HUES48 (cell line): ENCODE measurements around the gene DCAKD.
"Not testable (repeated sequence)": the region's sequence is repeated elsewhere in the genome, so short reads cannot be mapped to it uniquely, and the experiment has no call there.

Source experiments
- H3K27ac ChIP-seq: one replicate; pipeline ENCODE4 v1.7.0; 2013; ENCODE audit warnings: low read depth, low read length, inconsistent platforms
- H3K27me3 ChIP-seq: 2 replicates; pipeline ENCODE4 v1.6.1; 2013; ENCODE audit warnings: mild to moderate bottlenecking, low read length; ENCODE audit not compliant: control insufficient read depth, insufficient read depth
- H3K36me3 ChIP-seq: 2 replicates; pipeline ENCODE4 v1.6.1; 2013; ENCODE audit warnings: low read length; ENCODE audit not compliant: control insufficient read depth, insufficient read depth
- H3K4me1 ChIP-seq: 2 replicates; pipeline ENCODE4 v1.6.1; 2013; ENCODE audit warnings: mild to moderate bottlenecking, low read length; ENCODE audit not compliant: control insufficient read depth, insufficient read depth
- H3K4me3 ChIP-seq: 2 replicates; pipeline ENCODE4 v1.5.1; 2013; ENCODE audit warnings: mild to moderate bottlenecking, low read depth, low read length
- H3K9ac ChIP-seq: 2 replicates; pipeline ENCODE4 v1.6.1; 2013; ENCODE audit warnings: mild to moderate bottlenecking, low read depth, low read length, moderate library complexity
- H3K9me3 ChIP-seq: 2 replicates; pipeline ENCODE4 v1.6.1; 2013; ENCODE audit warnings: low read length; ENCODE audit not compliant: control insufficient read depth, insufficient read depth

The DCAKD gene

DNA sequence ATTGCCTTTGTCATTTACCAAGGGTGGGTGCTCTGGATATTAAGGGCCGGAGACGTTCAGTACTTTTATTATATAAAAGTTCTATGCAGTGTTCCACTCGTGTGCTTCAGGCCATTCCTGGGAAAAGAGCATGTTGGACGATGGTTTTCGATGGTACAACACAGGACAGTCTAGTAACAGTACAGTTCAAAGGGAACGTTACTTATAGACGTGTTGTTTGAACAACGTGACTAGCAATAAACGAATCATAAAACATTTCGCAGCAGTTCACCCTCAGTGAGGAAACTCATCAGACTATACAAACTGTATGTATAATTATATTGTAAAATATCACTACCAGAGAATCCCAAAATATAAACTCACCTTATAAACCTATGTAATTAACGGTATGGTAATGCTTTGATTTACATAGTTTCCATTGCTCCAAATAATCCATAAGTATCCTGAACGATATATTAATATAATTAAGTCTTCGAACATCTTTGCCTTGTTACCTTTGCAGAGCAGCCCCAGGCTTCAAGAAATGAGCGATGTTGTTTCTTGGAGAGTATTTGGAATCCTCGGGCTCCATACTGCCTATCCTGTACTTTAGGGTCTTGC, 10.3 kb upstream of the DCAKD start:
- H3K27me3 ChIP-seq = no peaks in the 10 kb centered on the region
- peak overlapping the region; percentile 89 for H3K4me3 ChIP-seq
- 0 out of 2 replicates have a peak, but pooled peaks cover 8% of the 10 kb centered on the region for H3K4me1 ChIP-seq
- H3K9ac ChIP-seq = peak overlapping the region; percentile 97
- peak overlapping the region; percentile 96 for H3K27ac ChIP-seq
- H3K9me3 ChIP-seq = no peaks in the 10 kb centered on the region
- H3K36me3 ChIP-seq = peaks cover 11% of the 10 kb centered on the region

DNA sequence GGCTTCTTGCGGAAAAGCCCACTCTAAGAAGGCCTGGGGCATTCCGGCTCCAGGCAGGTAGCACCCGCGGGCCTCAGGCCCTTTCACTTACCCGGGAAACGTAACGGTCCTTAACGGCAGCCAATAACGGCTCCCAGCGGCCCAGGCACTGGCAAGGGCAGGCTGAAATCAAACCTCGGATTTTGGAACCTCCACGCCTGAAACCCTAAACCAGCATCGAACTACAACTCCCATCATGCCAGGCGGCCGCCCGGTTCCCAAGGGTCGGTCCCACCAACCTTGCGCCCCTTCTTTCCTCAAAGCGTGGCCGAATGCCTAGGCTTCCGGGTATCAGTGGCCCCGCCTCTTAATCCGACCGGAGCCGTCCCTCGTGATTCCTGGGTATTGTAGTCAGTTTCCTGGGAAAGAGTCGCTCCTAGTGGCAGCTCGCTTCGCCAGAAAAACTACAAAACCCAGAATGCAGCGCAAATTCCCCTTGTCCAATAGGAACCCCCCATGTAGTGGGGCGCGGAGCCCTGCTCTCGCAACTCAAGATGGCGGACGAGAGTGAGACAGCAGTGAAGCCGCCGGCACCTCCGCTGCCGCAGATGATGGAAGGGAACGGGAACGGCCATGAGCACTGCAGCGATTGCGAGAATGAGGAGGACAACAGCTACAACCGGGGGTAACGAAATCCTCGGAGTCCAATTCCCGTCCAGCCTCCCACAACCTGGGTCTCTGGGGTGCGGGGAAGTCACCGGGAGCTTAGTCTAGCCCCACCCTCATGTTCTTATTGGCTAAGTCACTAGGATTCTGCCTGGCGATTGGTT, 9.6 kb upstream of the DCAKD start, which contains the start of gene NMT1:
Gene NMT1, plus strand, starts transcription at position 521 of the 809 bp plus-strand sequence. Its CDS starts 13 bp downstream, at position 534.
- peak within 1 kb of the TSS; percentile 97 for H3K9ac ChIP-seq
- 0 out of 2 replicates have a peak, but pooled peaks cover 8% of the 10 kb centered on the region for H3K4me1 ChIP-seq
- H3K27ac ChIP-seq = peak within 1 kb of the TSS; percentile 96
- H3K9me3 ChIP-seq = no peaks in the 10 kb centered on the region
- H3K4me3 ChIP-seq = peak within 1 kb of the TSS; percentile 89
- H3K36me3 ChIP-seq = peaks cover 11% of the 10 kb centered on the region
- no peaks in the 10 kb centered on the region for H3K27me3 ChIP-seq

DNA sequence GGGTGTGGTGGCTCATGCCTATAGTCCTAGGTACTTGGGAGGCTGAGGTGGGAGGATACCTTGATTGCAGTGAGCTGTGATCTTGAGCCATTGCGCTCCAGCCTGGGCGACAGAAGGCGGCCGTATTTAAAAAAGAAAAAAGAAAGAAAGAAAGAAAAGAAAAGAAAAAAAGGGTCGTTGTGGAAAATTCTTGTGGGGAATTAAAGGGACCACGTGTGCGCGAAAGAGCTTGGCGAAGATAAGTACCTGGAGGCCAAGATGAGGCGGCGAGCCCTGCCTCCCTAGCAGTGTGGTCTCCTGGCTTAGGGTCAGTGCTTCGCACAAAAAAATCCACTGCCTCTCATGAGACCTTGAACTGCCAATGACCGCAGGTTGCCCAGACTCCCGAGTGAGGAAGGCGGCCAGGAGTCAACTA, 9.0 kb upstream of the DCAKD start:
- Histone ChIP-seq H3K9me3 (no peaks in the 10 kb centered on the region), H3K9ac (peak overlapping the region; percentile 67), H3K4me1 (0 out of 2 replicates have a peak, but pooled peaks cover 8% of the 10 kb centered on the region), H3K36me3 (peaks cover 11% of the 10 kb centered on the region), H3K27me3 (no peaks in the 10 kb centered on the region), H3K4me3 (peak overlapping the region; percentile 89), H3K27ac (peak overlapping the region; percentile 82)

DNA sequence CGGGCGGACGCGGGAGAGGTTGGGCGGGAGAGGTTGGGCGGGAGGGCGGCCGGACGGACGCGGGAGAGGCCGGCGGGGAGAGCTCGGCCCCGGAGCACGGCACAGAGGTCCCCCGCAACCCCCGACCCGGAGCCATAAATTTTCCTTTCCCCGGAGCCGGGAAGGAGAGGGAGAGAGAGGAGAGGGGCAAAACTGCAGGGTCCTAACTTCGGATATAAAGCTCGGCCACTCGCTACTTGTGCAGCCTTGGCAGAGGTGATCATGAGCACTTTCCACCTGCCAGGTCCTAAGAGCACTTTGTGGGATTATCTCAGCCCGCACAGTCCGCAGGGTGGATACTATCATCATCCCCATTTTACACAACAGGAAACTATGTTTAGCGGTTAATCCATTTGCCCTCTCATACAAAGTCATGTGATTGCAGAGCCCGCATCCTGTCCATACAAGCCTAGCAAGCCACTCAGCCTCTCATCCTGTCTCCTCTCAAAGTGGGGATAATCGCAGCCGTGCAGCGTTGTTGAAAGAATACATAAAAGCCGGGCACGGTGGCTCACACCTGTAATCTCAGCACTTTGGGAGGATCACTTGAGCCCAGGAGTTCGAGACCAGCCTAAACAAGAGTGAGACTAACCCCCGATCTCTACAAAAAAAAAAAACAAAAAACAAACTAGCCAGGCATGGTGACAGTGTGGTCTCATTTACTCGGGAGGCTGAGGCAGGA, 780 bp upstream of the DCAKD start:
- Histone ChIP-seq H3K27ac (peak overlapping the region; percentile 83), H3K4me1 (peaks cover 5% of the 10 kb centered on the region; the same call in 1 of the 2 replicates), H3K36me3 (no peaks in the 10 kb centered on the region), H3K4me3 (peak overlapping the region; percentile 65), H3K27me3 (no peaks in the 10 kb centered on the region), H3K9ac (peak overlapping the region; percentile 66), H3K9me3 (no peaks in the 10 kb centered on the region)

DNA sequence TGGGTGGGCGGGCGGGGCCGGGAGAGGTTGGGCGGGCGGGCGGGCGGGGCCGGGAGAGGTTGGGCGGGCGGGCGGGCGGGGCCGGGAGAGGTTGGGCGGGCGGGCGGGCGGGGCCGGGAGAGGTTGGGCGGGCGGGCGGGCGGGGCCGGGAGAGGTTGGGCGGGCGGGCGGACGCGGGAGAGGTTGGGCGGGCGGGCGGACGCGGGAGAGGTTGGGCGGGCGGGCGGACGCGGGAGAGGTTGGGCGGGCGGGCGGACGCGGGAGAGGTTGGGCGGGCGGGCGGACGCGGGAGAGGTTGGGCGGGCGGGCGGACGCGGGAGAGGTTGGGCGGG, 254 bp upstream of the DCAKD start:
- not testable (repeated sequence) for H3K36me3 ChIP-seq, H3K9ac ChIP-seq, H3K9me3 ChIP-seq, H3K4me1 ChIP-seq, H3K27me3 ChIP-seq, H3K4me3 ChIP-seq, H3K27ac ChIP-seq

DNA sequence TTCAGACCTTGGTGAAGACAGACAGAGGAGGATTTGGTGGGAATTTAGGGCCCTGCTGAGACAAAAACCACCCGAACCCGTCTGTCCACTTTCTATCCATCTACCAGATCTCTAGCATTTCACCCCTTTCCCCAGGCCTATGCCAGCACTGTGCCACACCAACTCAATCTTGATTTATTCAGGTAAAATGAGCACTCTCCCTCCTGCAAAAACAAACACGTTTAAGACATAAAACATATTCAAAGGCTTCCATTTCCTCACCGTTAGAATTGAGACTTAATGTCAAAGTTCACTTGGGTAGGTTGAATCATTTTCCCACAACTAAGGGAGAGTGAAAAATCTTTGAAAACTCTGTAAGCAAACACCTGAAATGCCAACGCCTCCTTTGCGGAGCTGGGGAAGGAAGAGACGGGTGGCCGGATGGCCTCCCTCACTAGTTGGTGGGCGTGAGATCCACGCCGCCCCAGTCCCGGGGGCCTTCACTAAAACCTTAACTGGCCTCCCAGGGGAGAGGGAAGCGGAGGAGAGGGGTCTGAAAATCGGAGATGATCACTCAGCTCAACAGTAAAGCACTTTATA, 862 bp downstream of the DCAKD start:
- Histone ChIP-seq H3K4me1 (peaks cover 11% of the 10 kb centered on the region), H3K4me3 (peak overlapping the region; percentile 96), H3K9ac (peak overlapping the region; percentile 85), H3K9me3 (no peaks in the 10 kb centered on the region), H3K27me3 (no peaks in the 10 kb centered on the region), H3K27ac (peak overlapping the region; percentile 98), H3K36me3 (no peaks in the 10 kb centered on the region)

DNA sequence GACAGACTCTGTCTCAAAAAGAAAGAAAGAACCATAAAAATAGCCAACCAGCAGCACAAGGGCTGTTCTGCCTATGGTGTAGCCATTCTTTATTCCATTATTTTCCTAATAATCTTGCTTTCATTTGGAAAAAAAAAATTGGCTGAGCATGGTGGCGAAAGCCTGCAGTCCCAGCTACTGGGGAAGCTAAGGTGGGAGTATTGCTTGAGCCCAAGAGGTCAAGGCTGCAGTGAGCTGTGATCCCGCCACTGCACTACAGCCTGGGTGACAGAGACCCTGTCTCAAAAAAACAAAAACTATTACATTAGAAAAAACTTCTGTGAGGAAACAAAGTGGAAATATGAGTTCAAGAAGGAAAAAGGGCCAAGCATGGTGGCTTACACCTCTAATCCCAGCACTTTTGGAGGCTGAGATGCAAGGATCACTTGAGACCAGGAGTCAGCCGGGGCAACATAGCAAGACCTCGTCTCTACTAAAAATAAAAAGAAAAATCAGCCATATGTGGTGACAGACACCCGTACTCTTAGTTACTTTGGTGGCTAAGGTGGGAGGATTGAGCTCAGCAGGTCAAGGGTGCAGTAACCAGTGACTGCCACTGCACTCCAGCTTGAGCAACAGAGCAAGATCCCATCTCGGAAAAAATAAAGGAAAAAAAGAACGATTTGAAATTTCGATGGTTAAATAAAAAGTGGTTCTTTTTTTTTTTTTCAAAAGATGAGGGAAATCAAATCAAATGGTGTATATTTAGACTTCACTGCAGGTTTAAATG, 2.5 kb downstream of the DCAKD start:
- Histone ChIP-seq H3K4me1 (peaks cover 14% of the 10 kb centered on the region), H3K27me3 (no peaks in the 10 kb centered on the region), H3K36me3 (no peaks in the 10 kb centered on the region), H3K9ac (no peak overlapping the region), H3K9me3 (no peaks in the 10 kb centered on the region), H3K4me3 (no peak overlapping the region), H3K27ac (no peak overlapping the region)

DNA sequence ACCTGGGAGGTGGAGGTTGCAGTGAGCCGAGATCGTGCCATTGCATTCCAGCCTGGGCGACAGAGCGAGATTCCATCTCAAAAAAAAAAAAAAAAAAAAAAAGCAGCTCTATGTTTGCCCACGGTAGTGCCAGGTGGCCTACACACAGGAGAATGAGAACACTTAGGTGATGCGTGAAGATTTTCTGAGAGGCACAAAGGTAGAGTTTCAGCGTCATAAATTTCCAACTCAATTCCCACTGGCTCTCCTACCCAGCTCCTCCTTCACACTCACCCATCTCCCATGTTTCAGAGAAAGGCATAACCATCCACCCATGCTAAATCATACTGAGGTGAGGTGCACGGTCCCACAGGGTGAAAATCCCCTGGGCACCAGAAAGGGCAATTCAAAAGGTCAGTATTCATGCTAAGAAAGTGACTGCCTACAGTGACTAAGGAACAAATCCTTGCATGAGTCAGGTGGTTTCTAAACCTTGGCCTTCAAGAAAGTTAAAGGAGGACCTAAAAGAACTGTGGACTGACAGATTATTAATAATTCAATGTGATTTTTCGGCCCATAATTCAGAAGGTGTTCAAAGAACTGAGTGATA, 4.8 kb downstream of the DCAKD start:
- no peaks in the 10 kb centered on the region for H3K9me3 ChIP-seq
- peak overlapping the region; percentile 67 for H3K27ac ChIP-seq
- no peaks in the 10 kb centered on the region for H3K27me3 ChIP-seq
- no peak overlapping the region for H3K4me3 ChIP-seq
- no peak overlapping the region for H3K9ac ChIP-seq
- H3K4me1 ChIP-seq = peaks cover 16% of the 10 kb centered on the region
- no peaks in the 10 kb centered on the region for H3K36me3 ChIP-seq

DNA sequence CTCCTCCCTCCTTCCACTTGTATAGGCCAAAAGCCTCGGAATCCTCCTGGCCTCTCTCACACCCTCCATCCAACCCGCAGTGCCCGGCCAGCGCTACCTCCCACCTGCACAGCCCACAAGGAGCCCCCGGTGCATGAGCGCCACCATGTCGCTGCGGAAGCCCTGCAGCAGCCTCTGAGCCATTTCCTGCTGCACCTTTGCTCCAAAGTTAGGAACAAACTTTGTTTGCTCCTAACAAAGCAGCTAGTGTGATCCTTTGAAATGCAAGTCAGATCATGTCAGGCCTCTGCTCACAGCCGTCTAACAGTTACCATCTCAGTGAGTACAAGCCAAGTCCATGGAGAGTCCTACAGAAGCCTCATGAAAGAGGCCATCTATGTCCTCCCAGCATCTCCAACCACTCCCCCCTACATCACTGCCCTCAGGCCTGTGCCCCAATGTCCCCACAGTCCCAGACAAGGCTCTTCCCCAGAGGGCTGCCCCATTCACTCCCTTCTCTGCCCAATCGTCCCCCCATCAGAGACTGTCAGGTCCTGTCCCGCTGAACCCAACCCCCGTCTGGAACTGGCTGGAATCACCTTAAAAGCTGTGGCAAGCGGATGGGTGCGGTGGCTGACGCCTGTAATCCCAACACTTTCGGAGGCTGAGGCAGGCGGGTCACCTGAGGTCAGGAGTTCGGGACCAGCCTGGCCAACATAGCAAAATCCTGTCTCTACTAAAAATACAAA, 7.5 kb downstream of the DCAKD start:
- Histone ChIP-seq H3K27ac (no peak overlapping the region), H3K27me3 (no peaks in the 10 kb centered on the region), H3K4me3 (no peak overlapping the region), H3K36me3 (no peaks in the 10 kb centered on the region), H3K4me1 (peaks cover 18% of the 10 kb centered on the region), H3K9me3 (no peaks in the 10 kb centered on the region), H3K9ac (no peak overlapping the region)
